ENCODE data around the gene ARHGEF2. TPM values are rescaled to one million over a fixed set of nuclear protein-coding genes. Genes with fewer than 3 reads are reported as not detected.

Gene ARHGEF2
- total RNA-seq, 2 experiments from 2014 or later: 78.8 to 133 TPM

- intact Hi-C loops (cut with micrococcal nuclease; ENCODE audit: unreplicated experiment): no loop called here
- H2AFZ ChIP-seq (ENCODE audit: low read length): no peak overlapping the region
- no peaks in the 10 kb centered on the region for H3K4me1 ChIP-seq (ENCODE audit: insufficient read depth, low read length, poor library complexity, severe bottlenecking)
- H4K20me1 ChIP-seq (ENCODE audit: insufficient read depth, low read length): no peaks in the 10 kb centered on the region
- no TSS peak for BruUV-seq (replicated peaks)
- CTCF ChIA-PET (ENCODE audit: unreplicated experiment): no interaction called here
- no peak for DNase-seq (ENCODE audit: low spot score)
- POLR2A ChIA-PET: interaction anchor here (0.7 kb wide), 1 partner anchor 106 kb away, joined by 6 read pairs; no protein-coding TSS in a partner anchor
- H3K79me2 ChIP-seq (ENCODE audit: insufficient read depth, low read depth, low read length): no peaks in the 10 kb centered on the region
- H3K4me2 ChIP-seq (ENCODE audit: low read length): no peak overlapping the region
- peaks cover 13% of the 10 kb centered on the region for H3K36me3 ChIP-seq (ENCODE audit: insufficient read depth, low read length)
- H3K4me3 ChIP-seq (ENCODE audit: low read depth, low read length, poor library complexity, severe bottlenecking): no peak overlapping the region
- TF ChIP-seq CTCF (conservative IDR thresholded peaks at IDR 0.05; ENCODE audit: low read length) (no peak), EZH2phosphoT487 (IDR thresholded peaks at IDR 0.05; ENCODE audit: borderline replicate concordance, low read depth, low read length) (no peak)
- H3K27ac ChIP-seq (ENCODE audit: low read depth, low read length, poor library complexity, severe bottlenecking): no peak overlapping the region
- no peaks in the 10 kb centered on the region for H3K9me3 ChIP-seq (ENCODE audit: low read length)
- H3K9me2 ChIP-seq (ENCODE audit: insufficient read depth, low read length): no peaks in the 10 kb centered on the region
Observed at GRCh38 chr1:156003923-156004188, 25.5 kb upstream of the ARHGEF2 start.

DNA sequence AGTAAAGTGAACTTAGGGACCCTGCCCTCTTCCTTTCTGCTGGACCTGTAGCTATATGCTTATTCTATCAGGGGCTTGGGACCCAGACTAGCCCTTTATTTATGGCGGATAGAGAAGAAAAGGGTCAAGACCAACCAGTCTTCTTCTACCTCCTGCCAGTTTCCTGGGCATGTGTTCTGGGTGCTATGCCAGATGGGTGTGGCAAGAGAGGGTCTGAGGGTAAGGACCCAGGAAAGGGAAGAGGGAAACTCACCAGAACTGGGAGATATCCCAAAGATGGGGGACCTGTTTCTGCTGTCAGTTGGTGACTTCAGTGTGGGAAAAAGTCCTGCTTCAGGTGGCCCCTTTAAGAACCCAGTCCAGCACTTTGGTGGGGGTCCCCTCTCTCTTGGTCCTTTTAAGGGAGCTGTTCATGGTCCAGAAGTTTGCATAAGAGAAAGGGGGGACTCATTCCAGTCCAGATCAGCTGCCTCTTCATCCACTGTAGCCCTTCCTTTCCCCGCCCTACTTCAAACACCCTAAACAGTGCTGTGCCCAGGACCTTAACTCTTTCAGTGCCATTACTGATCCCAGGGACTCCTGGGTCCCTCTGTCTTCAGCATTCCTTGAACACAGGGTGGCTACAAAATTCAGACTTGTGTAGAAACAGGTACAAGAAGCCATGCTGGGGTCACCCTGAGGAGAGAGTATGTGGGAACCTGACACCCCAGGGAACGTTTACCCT, 24.0 kb upstream of the ARHGEF2 start:
- POLR2A ChIA-PET: no interaction called here

More for the DNA sequence above, 24.0 kb upstream of the ARHGEF2 start:
- TF ChIP-seq EZH2phosphoT487 (IDR thresholded peaks at IDR 0.05; ENCODE audit: borderline replicate concordance, low read depth, low read length) (no peak), CTCF (conservative IDR thresholded peaks at IDR 0.05; ENCODE audit: low read length) (no peak)
- Histone ChIP-seq H3K4me3 (ENCODE audit: low read depth, low read length, poor library complexity, severe bottlenecking) (no peak overlapping the region), H3K36me3 (ENCODE audit: insufficient read depth, low read length) (peaks cover 7% of the 10 kb centered on the region), H3K9me3 (ENCODE audit: low read length) (no peaks in the 10 kb centered on the region), H2AFZ (ENCODE audit: low read length) (no peak overlapping the region), H3K9me2 (ENCODE audit: insufficient read depth, low read length) (no peaks in the 10 kb centered on the region), H3K4me2 (ENCODE audit: low read length) (no peak overlapping the region), H3K79me2 (ENCODE audit: insufficient read depth, low read depth, low read length) (no peaks in the 10 kb centered on the region), H4K20me1 (ENCODE audit: insufficient read depth, low read length) (no peaks in the 10 kb centered on the region), H3K4me1 (ENCODE audit: insufficient read depth, low read length, poor library complexity, severe bottlenecking) (no peaks in the 10 kb centered on the region), H3K27ac (ENCODE audit: low read depth, low read length, poor library complexity, severe bottlenecking) (no peak overlapping the region)
- no TSS peak for BruUV-seq (replicated peaks)
- CTCF ChIA-PET (ENCODE audit: unreplicated experiment): no interaction called here
- no peak for DNase-seq (ENCODE audit: low spot score)
- intact Hi-C loops (cut with micrococcal nuclease; ENCODE audit: unreplicated experiment): no loop called here
